Hepatocyte (in vitro differentiated cells): Measurements from ENCODE around the gene CCDC85C. TPM values are rescaled to one million over a fixed set of nuclear protein-coding genes. Genes with fewer than 3 reads are reported as not detected.

Source experiments
- DNase-seq: peaks from one replicate; pipeline ENCODE4 v3.0.0-alpha.2; 2016; ENCODE audit warnings: low spot score
- H2AFZ ChIP-seq: fragments of 200-600 bp; sonication (generic); 2 replicates; pipeline ENCODE4 v1.6.0; 2016; ENCODE audit warnings: antibody characterized with exemption, mild to moderate bottlenecking
- H3K27ac ChIP-seq: fragments of 200-600 bp; sonication (generic); 2 replicates; pipeline ENCODE4 v1.5.1; 2016; ENCODE audit warnings: mild to moderate bottlenecking
- H3K27me3 ChIP-seq: fragments of 200-600 bp; sonication (generic); 2 replicates; pipeline ENCODE4 v1.6.1; 2016
- H3K36me3 ChIP-seq: fragments of 200-600 bp; sonication (generic); replicated peaks from 2 replicates; pipeline ENCODE4 v1.5.1; 2016; ENCODE audit warnings: low read depth; ENCODE audit not compliant: insufficient read depth
- H3K4me1 ChIP-seq: fragments of 200-600 bp; sonication (generic); 2 replicates; pipeline ENCODE4 v1.5.1; 2016; ENCODE audit warnings: mild to moderate bottlenecking, moderate library complexity; ENCODE audit not compliant: insufficient read depth
- H3K4me2 ChIP-seq: fragments of 200-600 bp; sonication (generic); 2 replicates; pipeline ENCODE4 v1.6.0; 2016
- H3K4me3 ChIP-seq: fragments of 200-600 bp; sonication (generic); 2 replicates; pipeline ENCODE4 v1.5.1; 2016; ENCODE audit warnings: mild to moderate bottlenecking
- H3K79me2 ChIP-seq: fragments of 200-600 bp; sonication (generic); 2 replicates; pipeline ENCODE4 v1.6.0; 2017; ENCODE audit warnings: mild to moderate bottlenecking
- H3K9me2 ChIP-seq: fragments of 200-600 bp; sonication (generic); replicated peaks from 2 replicates; pipeline ENCODE4 v1.6.0; 2017; ENCODE audit warnings: mild to moderate bottlenecking; ENCODE audit not compliant: insufficient read depth
- H3K9me3 ChIP-seq: fragments of 200-600 bp; sonication (generic); 2 replicates; pipeline ENCODE4 v1.5.1; 2016; ENCODE audit warnings: low read depth, mild to moderate bottlenecking
- H4K20me1 ChIP-seq: fragments of 200-600 bp; sonication (generic); 2 replicates; pipeline ENCODE4 v1.6.0; 2016; ENCODE audit warnings: mild to moderate bottlenecking; ENCODE audit not compliant: insufficient read depth, poor library complexity, severe bottlenecking
- EZH2 ChIP-seq: fragments of 200-600 bp; sonication (generic); IDR thresholded peaks from 2 replicates; pipeline ENCODE4 v1.6.1; 2016; ENCODE audit warnings: antibody characterized with exemption, mild to moderate bottlenecking, borderline replicate concordance
- EZH2phosphoT487 ChIP-seq: fragments of 200-600 bp; sonication (generic); IDR thresholded peaks from one replicate; pipeline ENCODE4 v1.6.1; 2018; ENCODE audit warnings: antibody characterized with exemption, mild to moderate bottlenecking, low read depth, moderate library complexity; ENCODE audit not compliant: unreplicated experiment, severe bottlenecking
- WGBS: methylation state at CpG from one replicate; pipeline ENCODE4 v1.1.6; 2016; ENCODE audit warnings: low lambda C conversion rate; ENCODE audit errors: missing lambda C conversion rate; 5-methylcytosine and 5-hydroxymethylcytosine counted together
- polyA plus RNA-seq: library from polyadenylated mRNA; unstranded; fragments of >200 nt; fragmentation: Nextera tagmentation; extraction: Ambion mirVana; gene quantifications from 2 replicates; pipeline ENCODE4 v1.2.1, GENCODE V29; 2016
- total RNA-seq: library from RNA; depleted of rRNA; stranded (reverse); fragments of >200 nt; gene quantifications from 2 replicates; pipeline ENCODE4 v1.2.3, GENCODE V29; 2014
- TF ChIP-seq, protein P1 (sequence below): fragments of 200-600 bp; sonication (generic); IDR thresholded peaks from 2 replicates; pipeline ENCODE4 v1.5.1; 2016; ENCODE audit warnings: antibody characterized with exemption, mild to moderate bottlenecking; ENCODE audit not compliant: poor library complexity

Gene CCDC85C
- total and polyA plus RNA-seq, 2 experiments from 2014 or later, result 37.8 to 47.2 TPM

DNA sequence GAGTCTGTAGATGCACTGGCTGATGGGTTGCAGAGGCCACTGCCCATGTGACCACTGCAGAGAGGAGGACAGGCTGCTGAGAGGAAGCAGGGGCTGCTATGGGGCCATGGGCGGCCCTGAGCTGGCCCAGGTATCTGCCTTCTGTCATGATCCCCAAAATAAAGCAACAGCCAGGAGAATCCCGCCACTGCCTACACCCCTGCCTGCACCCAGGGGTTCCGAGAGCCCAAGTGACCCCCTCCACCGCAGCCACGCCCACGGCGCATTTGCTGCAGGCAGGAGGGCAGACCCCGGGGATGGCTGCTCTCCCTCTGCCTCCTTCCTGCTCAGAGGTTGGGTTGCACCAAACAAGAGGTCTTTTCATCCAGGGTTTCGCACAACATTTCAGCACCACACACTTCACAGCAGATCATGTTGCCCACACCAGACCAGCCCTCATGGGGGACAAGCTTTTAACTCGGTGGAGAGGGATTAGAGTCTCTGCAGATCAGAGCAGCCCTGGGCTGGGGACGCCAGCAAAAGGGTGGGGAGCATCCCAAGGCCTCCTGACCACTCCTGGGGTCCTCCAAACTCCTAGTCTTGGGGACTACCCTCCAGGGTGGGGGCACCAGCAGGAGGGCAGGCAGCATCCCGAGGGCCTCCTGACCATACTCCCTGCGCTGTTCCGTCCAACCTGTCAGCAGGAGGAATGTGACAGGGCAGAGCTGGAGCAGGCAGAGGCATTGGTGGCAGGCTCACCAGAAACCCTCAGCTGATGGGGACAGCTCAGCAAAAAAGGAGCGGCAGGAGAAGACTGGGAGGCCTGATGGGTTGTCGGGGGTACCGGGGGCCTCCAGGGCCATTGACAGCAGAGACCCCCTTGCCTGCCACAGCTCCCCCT lies 14.1 kb downstream of the CCDC85C start:
- peaks cover 100% of the 10 kb centered on the region for H3K79me2 ChIP-seq
- H2AFZ ChIP-seq, result no peak overlapping the region
- H3K4me2 ChIP-seq, result no peak overlapping the region
- H3K27me3 ChIP-seq, result no peaks in the 10 kb centered on the region
- peaks cover 32% of the 10 kb centered on the region for H3K4me1 ChIP-seq
- no peak overlapping the region for H3K4me3 ChIP-seq
- WGBS, result 76% methylated on average over 17 of the region's 17 CpGs
- no peaks in the 10 kb centered on the region for H3K9me2 ChIP-seq
- no peaks in the 10 kb centered on the region for H3K36me3 ChIP-seq
- peaks cover 42% of the 10 kb centered on the region for H4K20me1 ChIP-seq
- no peak for DNase-seq
- H3K27ac ChIP-seq, result no peak overlapping the region
- no peak for TF ChIP-seq EZH2phosphoT487
- TF ChIP-seq, protein P1, sequence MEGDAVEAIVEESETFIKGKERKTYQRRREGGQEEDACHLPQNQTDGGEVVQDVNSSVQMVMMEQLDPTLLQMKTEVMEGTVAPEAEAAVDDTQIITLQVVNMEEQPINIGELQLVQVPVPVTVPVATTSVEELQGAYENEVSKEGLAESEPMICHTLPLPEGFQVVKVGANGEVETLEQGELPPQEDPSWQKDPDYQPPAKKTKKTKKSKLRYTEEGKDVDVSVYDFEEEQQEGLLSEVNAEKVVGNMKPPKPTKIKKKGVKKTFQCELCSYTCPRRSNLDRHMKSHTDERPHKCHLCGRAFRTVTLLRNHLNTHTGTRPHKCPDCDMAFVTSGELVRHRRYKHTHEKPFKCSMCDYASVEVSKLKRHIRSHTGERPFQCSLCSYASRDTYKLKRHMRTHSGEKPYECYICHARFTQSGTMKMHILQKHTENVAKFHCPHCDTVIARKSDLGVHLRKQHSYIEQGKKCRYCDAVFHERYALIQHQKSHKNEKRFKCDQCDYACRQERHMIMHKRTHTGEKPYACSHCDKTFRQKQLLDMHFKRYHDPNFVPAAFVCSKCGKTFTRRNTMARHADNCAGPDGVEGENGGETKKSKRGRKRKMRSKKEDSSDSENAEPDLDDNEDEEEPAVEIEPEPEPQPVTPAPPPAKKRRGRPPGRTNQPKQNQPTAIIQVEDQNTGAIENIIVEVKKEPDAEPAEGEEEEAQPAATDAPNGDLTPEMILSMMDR, result no peak
- no peak for TF ChIP-seq EZH2
- H3K9me3 ChIP-seq, result no peaks in the 10 kb centered on the region

DNA sequence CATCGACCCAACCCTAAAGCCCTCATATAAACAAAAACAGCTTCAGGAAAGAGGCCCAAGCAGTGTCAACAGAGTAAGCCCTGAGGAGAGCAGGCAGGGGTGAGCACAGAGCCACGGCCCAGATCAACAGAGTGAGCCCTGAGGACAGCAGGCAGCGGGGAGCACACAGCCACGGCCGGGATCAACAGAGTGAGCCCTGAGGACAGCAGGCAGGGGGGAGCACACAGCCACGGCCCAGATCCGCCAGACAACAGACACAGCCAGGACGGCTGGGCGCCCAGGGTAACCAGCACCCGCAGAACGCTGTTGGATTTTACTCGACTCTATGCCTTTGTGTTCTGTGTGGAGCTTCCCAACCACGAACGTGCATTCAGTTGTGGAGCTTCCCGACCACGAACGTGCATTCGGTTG lies 15.0 kb downstream of the CCDC85C start:
- H3K36me3 ChIP-seq, result no peaks in the 10 kb centered on the region
- H4K20me1 ChIP-seq, result peaks cover 42% of the 10 kb centered on the region
- TF ChIP-seq, protein P1, result no peak
- no peak for TF ChIP-seq EZH2
- H3K9me3 ChIP-seq, result no peaks in the 10 kb centered on the region
- no peak overlapping the region for H3K27ac ChIP-seq
- DNase-seq, result no peak
- peaks cover 100% of the 10 kb centered on the region for H3K79me2 ChIP-seq
- 57% methylated on average over 18 of the region's 18 CpGs for whole genome bisulfite sequencing
- H3K9me2 ChIP-seq, result no peaks in the 10 kb centered on the region
- H3K4me2 ChIP-seq, result peak overlapping the region; percentile 29
- H3K4me1 ChIP-seq, result peaks cover 32% of the 10 kb centered on the region
- H2AFZ ChIP-seq, result no peak overlapping the region
- no peak overlapping the region for H3K4me3 ChIP-seq
- H3K27me3 ChIP-seq, result no peaks in the 10 kb centered on the region

DNA sequence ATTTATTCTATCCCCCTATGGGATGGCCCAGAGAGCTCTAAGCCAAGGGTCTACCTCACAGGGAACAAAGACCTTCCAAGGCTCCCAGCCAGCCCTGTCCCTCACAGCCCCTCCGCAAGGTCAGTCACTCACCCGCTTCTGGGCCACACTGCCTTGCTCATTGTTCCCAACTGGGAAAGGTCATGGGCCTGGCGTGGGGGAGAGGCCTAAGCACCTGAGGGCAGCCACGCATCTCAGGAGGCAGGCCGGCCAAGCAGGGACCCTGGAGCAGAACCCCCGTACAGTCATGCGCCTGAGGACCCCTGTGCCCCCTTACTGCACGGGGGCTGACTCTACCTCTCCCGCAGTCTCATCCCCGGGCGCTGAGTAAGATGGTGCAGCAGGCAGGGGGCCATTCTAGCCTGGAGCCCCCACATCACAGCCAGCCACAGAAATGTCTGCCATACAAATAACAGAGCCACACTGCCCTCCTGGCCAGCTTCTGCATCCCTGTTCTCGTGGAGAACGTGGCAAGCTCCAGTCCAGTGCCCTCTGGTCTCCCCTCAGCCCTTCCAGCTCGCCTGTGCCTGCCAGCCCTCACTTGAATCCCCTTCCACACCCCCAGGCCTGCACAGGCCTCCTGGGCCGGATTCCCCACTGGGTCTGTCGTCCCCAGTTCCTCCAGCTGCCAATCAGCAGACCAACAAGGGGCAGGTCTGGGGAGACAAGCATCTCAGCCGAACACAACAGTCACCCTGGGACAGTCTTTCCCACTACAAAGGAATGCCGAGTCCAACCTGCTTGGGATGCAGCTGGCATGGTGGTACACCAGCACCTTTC lies 16.3 kb downstream of the CCDC85C start:
- no peaks in the 10 kb centered on the region for H3K27me3 ChIP-seq
- WGBS, result 90% methylated on average over 18 of the region's 18 CpGs
- H3K4me3 ChIP-seq, result no peak overlapping the region
- H3K4me1 ChIP-seq, result peaks cover 32% of the 10 kb centered on the region
- H3K36me3 ChIP-seq, result no peaks in the 10 kb centered on the region
- no peak overlapping the region for H3K4me2 ChIP-seq
- DNase-seq, result no peak
- H3K79me2 ChIP-seq, result peaks cover 99% of the 10 kb centered on the region
- H3K9me3 ChIP-seq, result no peaks in the 10 kb centered on the region
- no peaks in the 10 kb centered on the region for H3K9me2 ChIP-seq
- TF ChIP-seq EZH2 (no peak), EZH2phosphoT487 (no peak)
- TF ChIP-seq, protein P1, result no peak
- H3K27ac ChIP-seq, result no peak overlapping the region
- no peak overlapping the region for H2AFZ ChIP-seq
- H4K20me1 ChIP-seq, result peaks cover 42% of the 10 kb centered on the region
